Measurements from ENCODE around the gene SH3RF3.

The SH3RF3 gene

GRCh38 chr2:109422071-109422757 lies 293.2 kb downstream of the SH3RF3 start:
- TF ChIP-seq CTCF (IDR thresholded peaks at IDR 0.05; ENCODE audit: low read length, missing control alignments), result no peak
- no peak for DNase-seq (ENCODE audit: low read depth)
- H3K4me3 ChIP-seq (replicated peaks; ENCODE audit: low read depth, low read length), result no peak overlapping the region

GRCh38 chr2:109422758-109423500 lies 293.9 kb downstream of the SH3RF3 start:
- TF ChIP-seq CTCF (IDR thresholded peaks at IDR 0.05; ENCODE audit: low read length, missing control alignments), result no peak
- no peak for DNase-seq (ENCODE audit: low read depth)
- H3K4me3 ChIP-seq (replicated peaks; ENCODE audit: low read depth, low read length), result no peak overlapping the region

GRCh38 chr2:109423556-109424359 lies 294.8 kb downstream of the SH3RF3 start:
- TF ChIP-seq CTCF (IDR thresholded peaks at IDR 0.05; ENCODE audit: low read length, missing control alignments), result no peak
- DNase-seq (ENCODE audit: low read depth), result no peak
- H3K4me3 ChIP-seq (replicated peaks; ENCODE audit: low read depth, low read length), result no peak overlapping the region

- no peak overlapping the region for H3K4me3 ChIP-seq (replicated peaks; ENCODE audit: low read depth, low read length)
- TF ChIP-seq CTCF (IDR thresholded peaks at IDR 0.05; ENCODE audit: low read length, missing control alignments), result no peak
- no peak for DNase-seq (ENCODE audit: low read depth)
These were observed 296.4 kb downstream of the SH3RF3 start for GRCh38 chr2:109425411-109425810.

- DNase-seq (ENCODE audit: low read depth), result no peak
- no peak for TF ChIP-seq CTCF (IDR thresholded peaks at IDR 0.05; ENCODE audit: low read length, missing control alignments)
- no peak overlapping the region for H3K4me3 ChIP-seq (replicated peaks; ENCODE audit: low read depth, low read length)
These were observed 298.7 kb downstream of the SH3RF3 start for GRCh38 chr2:109427661-109428091.

GRCh38 chr2:109428281-109428680 lies 299.3 kb downstream of the SH3RF3 start:
- no peak for DNase-seq (ENCODE audit: low read depth)
- no peak overlapping the region for H3K4me3 ChIP-seq (replicated peaks; ENCODE audit: low read depth, low read length)
- no peak for TF ChIP-seq CTCF (IDR thresholded peaks at IDR 0.05; ENCODE audit: low read length, missing control alignments)
